Calu3 (cell line): ENCODE results near the gene OR13D1. TPM values are rescaled to one million over a fixed set of nuclear protein-coding genes. Genes with fewer than 3 reads are reported as not detected.

Source experiments
- Bru-seq: library from RNA; stranded (reverse); fragments of 400-500 nt; gene quantifications from one replicate; lab custom pipeline; 2021; lab: Mats Ljungman, UMichigan
- BruChase-seq, 2 experiments: library from RNA; stranded (reverse); fragments of 400-500 nt; gene quantifications; one replicate each; lab custom pipeline; 2021; lab: Mats Ljungman, UMichigan
- BruUV-seq: library from RNA; stranded (reverse); fragments of 400-500 nt; replicated peaks from 2 replicates; lab custom pipeline; 2021; lab: Mats Ljungman, UMichigan
- CTCF ChIA-PET: fragments of 300-600 bp; sonication (Branson Sonifier 250); formaldehyde crosslinking; loops from one replicate; lab custom pipeline; 2022; ENCODE audit warnings: antibody characterized with exemption; lab: Charles Lee
- DNase-seq: peaks from one replicate; pipeline ENCODE4 v3.0.0; 2022
- H3K27ac Mint-ChIP-seq: one replicate; pipeline ENCODE4 v1.8.0; 2022; ENCODE audit warnings: mixed read lengths; ENCODE audit not compliant: unreplicated experiment
- H3K27me3 Mint-ChIP-seq: one replicate; pipeline ENCODE4 v1.8.0; 2022; ENCODE audit warnings: mixed read lengths; ENCODE audit not compliant: unreplicated experiment
- H3K36me3 Mint-ChIP-seq: one replicate; pipeline ENCODE4 v1.8.0; 2022; ENCODE audit warnings: mild to moderate bottlenecking, moderate library complexity, mixed read lengths; ENCODE audit not compliant: insufficient read depth, unreplicated experiment
- H3K4me1 Mint-ChIP-seq: one replicate; pipeline ENCODE4 v1.8.0; 2022; ENCODE audit warnings: mild to moderate bottlenecking, low read depth, mixed read lengths; ENCODE audit not compliant: unreplicated experiment
- H3K4me3 Mint-ChIP-seq: one replicate; pipeline ENCODE4 v1.8.0; 2022; ENCODE audit warnings: mild to moderate bottlenecking, low read depth, moderate library complexity, mixed read lengths; ENCODE audit not compliant: unreplicated experiment
- H3K9me3 Mint-ChIP-seq: one replicate; pipeline ENCODE4 v1.8.0; 2022; ENCODE audit warnings: low read depth, mixed read lengths; ENCODE audit not compliant: unreplicated experiment
- intact Hi-C: fragments of 100-400 bp; cut with micrococcal nuclease; formaldehyde crosslinking; loops from one replicate; pipeline ENCODE4 v1.10.0; 2022; ENCODE audit not compliant: unreplicated experiment
- long read RNA-seq: library from polyadenylated mRNA; stranded (forward); transcript quantifications from one replicate; pipeline ENCODE4 v2.0.0, GENCODE V29; 2022
- total RNA-seq: library from RNA; stranded (reverse); gene quantifications from 2 replicates; pipeline ENCODE4 v1.2.3, GENCODE V29; 2022
- TF ChIP-seq, protein P1 (sequence below): fragments of 200-600 bp; IDR thresholded peaks from one replicate; pipeline ENCODE4 v1.8.0; 2022; ENCODE audit warnings: antibody characterized with exemption; ENCODE audit not compliant: unreplicated experiment

The OR13D1 gene, protein sequence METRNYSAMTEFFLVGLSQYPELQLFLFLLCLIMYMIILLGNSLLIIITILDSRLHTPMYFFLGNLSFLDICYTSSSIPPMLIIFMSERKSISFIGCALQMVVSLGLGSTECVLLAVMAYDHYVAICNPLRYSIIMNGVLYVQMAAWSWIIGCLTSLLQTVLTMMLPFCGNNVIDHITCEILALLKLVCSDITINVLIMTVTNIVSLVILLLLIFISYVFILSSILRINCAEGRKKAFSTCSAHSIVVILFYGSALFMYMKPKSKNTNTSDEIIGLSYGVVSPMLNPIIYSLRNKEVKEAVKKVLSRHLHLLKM
- not detected in 2 replicates for total RNA-seq
- not detected for Bru-seq, nascent RNA
- not detected for BruChase-seq, experiment 1, labeled RNA remaining after a 6-hour chase
- BruChase-seq, experiment 2, labeled RNA remaining after a 2-hour chase, result not detected
- long read RNA-seq, result 0 reads

DNA sequence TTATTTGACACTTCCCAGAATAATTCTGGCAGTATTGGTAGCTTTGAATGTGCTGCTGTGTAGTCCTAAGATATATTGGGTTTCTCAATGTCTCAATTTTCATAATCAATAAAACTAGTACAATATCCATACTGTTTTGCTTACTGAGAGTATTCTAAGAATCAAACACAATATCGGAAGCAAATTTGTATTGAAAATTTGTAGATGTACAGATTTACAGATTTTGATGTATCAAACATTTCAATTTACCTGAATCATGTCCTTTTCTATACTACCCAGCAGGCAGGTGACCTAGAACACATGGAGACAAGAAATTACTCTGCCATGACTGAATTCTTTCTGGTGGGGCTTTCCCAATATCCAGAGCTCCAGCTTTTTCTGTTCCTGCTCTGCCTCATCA is at the start of gene OR13D1:
Gene OR13D1, plus strand, starts transcription at position 301 of the 400 bp plus-strand sequence. Its CDS starts 0 bp downstream, at position 301.
- Mint-ChIP-seq H3K27me3 (no peaks in the 10 kb centered on the region), H3K27ac (no peak within 1 kb of the TSS), H3K9me3 (no peaks in the 10 kb centered on the region), H3K4me3 (no peak within 1 kb of the TSS), H3K36me3 (no peaks in the 10 kb centered on the region), H3K4me1 (no peaks in the 10 kb centered on the region)
- intact Hi-C loops, result no loop called here
- BruUV-seq, result no TSS peak
- CTCF ChIA-PET, result no interaction called here
- TF ChIP-seq, protein P1, sequence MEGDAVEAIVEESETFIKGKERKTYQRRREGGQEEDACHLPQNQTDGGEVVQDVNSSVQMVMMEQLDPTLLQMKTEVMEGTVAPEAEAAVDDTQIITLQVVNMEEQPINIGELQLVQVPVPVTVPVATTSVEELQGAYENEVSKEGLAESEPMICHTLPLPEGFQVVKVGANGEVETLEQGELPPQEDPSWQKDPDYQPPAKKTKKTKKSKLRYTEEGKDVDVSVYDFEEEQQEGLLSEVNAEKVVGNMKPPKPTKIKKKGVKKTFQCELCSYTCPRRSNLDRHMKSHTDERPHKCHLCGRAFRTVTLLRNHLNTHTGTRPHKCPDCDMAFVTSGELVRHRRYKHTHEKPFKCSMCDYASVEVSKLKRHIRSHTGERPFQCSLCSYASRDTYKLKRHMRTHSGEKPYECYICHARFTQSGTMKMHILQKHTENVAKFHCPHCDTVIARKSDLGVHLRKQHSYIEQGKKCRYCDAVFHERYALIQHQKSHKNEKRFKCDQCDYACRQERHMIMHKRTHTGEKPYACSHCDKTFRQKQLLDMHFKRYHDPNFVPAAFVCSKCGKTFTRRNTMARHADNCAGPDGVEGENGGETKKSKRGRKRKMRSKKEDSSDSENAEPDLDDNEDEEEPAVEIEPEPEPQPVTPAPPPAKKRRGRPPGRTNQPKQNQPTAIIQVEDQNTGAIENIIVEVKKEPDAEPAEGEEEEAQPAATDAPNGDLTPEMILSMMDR, result no peak
- no peak for DNase-seq

DNA sequence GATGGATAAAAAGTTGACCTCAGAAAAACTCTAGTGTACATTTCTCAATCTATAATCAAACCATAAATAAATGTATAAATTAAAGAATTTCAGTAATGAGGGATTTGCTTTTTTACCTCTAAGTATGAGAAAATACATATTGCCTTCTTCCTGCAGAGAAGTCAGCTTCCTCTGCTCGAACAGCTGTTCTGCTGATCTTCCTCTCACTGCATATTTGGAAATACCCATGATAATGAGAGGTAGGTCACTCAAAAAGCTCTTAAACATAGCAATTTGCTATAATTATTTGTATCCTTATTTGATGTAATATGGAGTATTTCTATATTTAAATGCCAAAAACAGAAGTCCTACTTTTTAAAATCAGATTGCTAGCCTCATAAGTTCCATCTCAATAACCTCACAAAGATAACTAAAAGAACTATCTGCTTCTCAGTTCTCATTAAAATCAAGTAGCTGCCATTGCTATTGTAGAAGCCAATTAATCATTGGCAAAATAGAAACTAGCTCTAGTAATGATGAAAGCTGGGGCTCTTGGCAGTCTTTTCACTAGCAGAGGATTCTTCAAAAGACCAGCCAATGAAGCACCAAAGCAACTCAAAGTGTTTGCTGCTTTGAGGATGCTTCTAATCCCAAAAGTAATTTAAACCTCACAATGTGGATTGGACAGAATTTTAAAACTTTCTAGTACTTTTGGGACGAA is 35.7 kb upstream of the OR13D1 start:
- H3K36me3 Mint-ChIP-seq, result no peaks in the 10 kb centered on the region
- CTCF ChIA-PET, result no interaction called here
- H3K4me3 Mint-ChIP-seq, result no peak overlapping the region
- TF ChIP-seq, protein P1, result no peak
- no peaks in the 10 kb centered on the region for H3K4me1 Mint-ChIP-seq
- H3K9me3 Mint-ChIP-seq, result no peaks in the 10 kb centered on the region
- no peaks in the 10 kb centered on the region for H3K27me3 Mint-ChIP-seq
- no peak for DNase-seq
- H3K27ac Mint-ChIP-seq, result no peak overlapping the region
- BruUV-seq, result no TSS peak
- intact Hi-C loops, result no loop called here

DNA sequence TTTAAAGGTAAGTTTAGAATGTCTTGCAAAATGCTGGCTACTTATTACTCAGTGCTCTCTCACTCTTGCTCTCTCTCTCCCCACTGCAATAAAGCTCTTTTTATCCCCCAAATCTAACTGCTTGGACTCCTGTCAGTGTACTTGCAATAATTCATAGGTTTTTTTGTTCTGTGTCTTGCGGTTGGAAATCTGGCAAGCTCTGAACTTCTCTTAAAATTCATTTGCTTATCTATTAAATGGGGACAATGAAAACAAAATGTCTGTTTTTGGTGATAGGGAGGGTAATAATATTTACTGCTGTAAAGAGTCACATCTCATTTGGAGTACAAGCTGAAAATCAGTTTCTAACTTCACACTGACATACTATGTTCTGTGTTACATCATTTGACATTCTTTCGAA is 18.7 kb upstream of the OR13D1 start:
- no peak overlapping the region for H3K4me3 Mint-ChIP-seq
- H3K36me3 Mint-ChIP-seq, result no peaks in the 10 kb centered on the region

DNA sequence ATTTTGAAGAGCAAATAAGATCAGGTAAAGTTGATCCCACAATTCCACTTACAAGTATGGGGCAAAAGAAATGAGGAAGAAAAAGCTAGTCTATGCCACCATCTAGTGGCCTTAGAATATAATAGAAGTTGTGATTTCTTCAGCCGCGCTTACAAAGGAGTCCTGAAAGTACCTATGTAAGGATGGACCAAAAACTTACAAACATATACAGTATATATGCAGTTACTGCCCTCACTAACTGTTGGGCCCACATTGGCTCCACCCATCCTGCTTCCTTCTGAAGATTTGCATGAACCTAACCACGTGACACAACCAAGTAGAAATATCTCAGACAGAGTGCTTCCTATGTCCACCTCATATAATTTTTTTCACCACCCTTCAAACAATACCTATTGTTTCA is 11.7 kb upstream of the OR13D1 start:
- Mint-ChIP-seq H3K9me3 (no peaks in the 10 kb centered on the region), H3K4me3 (no peak overlapping the region), H3K36me3 (no peaks in the 10 kb centered on the region), H3K27ac (no peak overlapping the region), H3K4me1 (no peaks in the 10 kb centered on the region), H3K27me3 (no peaks in the 10 kb centered on the region)
- intact Hi-C loops, result loop anchor here (5.0 kb wide), 1 partner anchor 295 kb away; no protein-coding TSS in a partner anchor
- CTCF ChIA-PET, result no interaction called here
- TF ChIP-seq, protein P1, result peak; percentile 26
- BruUV-seq, result no TSS peak
- peak; percentile 13 for DNase-seq

More for the DNA sequence above, 18.7 kb upstream of the OR13D1 start:
- no TSS peak for BruUV-seq
- intact Hi-C loops, result no loop called here
- Mint-ChIP-seq H3K27me3 (no peaks in the 10 kb centered on the region), H3K27ac (no peak overlapping the region), H3K9me3 (no peaks in the 10 kb centered on the region), H3K4me1 (no peaks in the 10 kb centered on the region)
- no peak for DNase-seq
- CTCF ChIA-PET, result no interaction called here
- TF ChIP-seq, protein P1, result no peak
